GM10248 (cell line): ENCODE measurements around the gene GOLGA1.

Experiments used
- CTCF ChIA-PET: fragments of 300-600 bp; sonication (Branson Sonifier 250); formaldehyde crosslinking; extraction: SDS; loops from one replicate; lab custom pipeline; 2021; ENCODE audit warnings: antibody characterized with exemption; lab: Yijun Ruan, JAX
- POLR2A ChIA-PET: fragments of 350-650 bp; sonication (Branson Sonifier 250); formaldehyde crosslinking; extraction: SDS; loops from one replicate; lab custom pipeline; 2020; ENCODE audit warnings: antibody characterized with exemption; lab: Yijun Ruan, JAX
- DNase-seq: peaks from one replicate; pipeline ENCODE4 v3.0.0; 2012; ENCODE audit errors: extremely low spot score
- CTCF ChIP-seq: IDR thresholded peaks from 2 replicates; pipeline ENCODE4 v1.5.1; 2012; ENCODE audit warnings: mild to moderate bottlenecking, low read depth; ENCODE audit errors: extremely low read depth, missing control alignments, control extremely low read depth

The GOLGA1 gene

DNA sequence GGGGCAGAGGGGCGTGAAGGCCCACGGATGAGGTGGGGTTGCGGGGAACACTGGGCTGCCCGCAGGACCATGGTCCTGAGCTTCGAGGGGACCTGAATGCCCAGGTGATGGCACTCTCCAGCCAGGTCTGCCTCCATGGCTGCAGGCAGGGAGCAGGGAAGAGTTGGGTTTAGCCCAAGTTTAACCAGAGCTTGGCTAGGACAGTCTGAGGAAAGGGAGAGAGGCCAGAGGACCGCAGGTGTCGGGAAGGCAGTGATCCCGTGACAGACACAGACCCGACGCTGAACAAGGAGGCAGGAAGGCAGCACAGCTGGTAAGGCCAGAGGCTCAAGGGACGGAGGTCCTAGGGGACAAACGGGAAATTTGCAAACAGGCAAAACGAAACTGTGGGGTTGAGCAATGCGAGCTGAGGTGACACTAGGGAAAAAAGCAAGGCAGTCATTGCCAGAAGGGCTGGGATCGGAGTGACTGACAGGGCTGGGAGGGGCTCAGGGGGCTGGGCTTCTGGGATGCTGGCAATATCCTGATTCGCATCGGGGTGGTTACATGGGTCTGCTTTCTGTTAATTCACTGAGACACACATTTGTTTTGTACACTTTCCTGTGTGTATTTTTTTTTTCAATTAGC, 53.9 kb downstream of the GOLGA1 start:
- CTCF ChIA-PET, result interaction anchor here (1.6 to 1.7 kb wide), 2 partner anchors 10 to 12 kb away, joined by 5 to 6 read pairs; no protein-coding TSS in a partner anchor
- no peak for TF ChIP-seq CTCF
- POLR2A ChIA-PET, result interaction anchor here (0.6 kb wide), 1 partner anchor 395 kb away, joined by 5 read pairs; no protein-coding TSS in a partner anchor
- DNase-seq, result no peak

DNA sequence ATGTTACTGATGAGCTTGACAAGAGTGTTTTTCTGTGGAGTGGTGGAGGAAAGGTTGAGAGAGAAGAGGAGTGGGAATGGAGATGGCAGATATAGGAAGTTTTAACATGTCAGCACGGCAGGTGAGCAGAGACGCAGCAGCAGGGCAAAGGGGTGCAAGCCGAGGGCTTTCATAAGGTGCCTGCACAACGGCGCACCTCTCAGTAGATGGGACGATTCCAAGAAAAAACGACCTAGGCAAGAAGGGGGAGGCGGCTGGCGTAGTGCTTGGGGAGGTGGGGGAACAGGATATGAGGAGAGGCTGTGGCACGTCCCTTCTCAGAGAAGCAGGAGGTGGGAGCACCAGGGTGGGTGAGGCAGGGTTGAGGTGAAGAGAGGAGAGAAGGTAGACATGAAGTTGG, 54.4 kb downstream of the GOLGA1 start:
- ChIA-PET CTCF (interaction anchor here (1.6 to 1.7 kb wide), 2 partner anchors 9 to 12 kb away, joined by 5 to 6 read pairs; no protein-coding TSS in a partner anchor), POLR2A (interaction anchor here (0.6 kb wide), 1 partner anchor 394 kb away, joined by 5 read pairs; no protein-coding TSS in a partner anchor)
- TF ChIP-seq CTCF, result no peak
- no peak for DNase-seq

- DNase-seq, result no peak
- POLR2A ChIA-PET, result interaction anchor here (0.7 kb wide), 1 partner anchor 32 kb away, joined by 5 read pairs; no protein-coding TSS in a partner anchor
- TF ChIP-seq CTCF, result no peak
- CTCF ChIA-PET, result interaction anchor here (1.6 to 3.6 kb wide), 3 partner anchors 8 to 11 kb away, joined by 5 to 15 read pairs (median 6); no protein-coding TSS in a partner anchor
Observed at GRCh38 chr9:124885551-124885950, 55.3 kb downstream of the GOLGA1 start.

- ChIA-PET POLR2A (no interaction called here), CTCF (interaction anchor here (0.7 to 3.6 kb wide), 3 partner anchors 9 to 111 kb away, joined by 3 to 15 read pairs (median 3); no protein-coding TSS in a partner anchor)
- DNase-seq, result no peak
- TF ChIP-seq CTCF, result no peak
Observed at GRCh38 chr9:124884376-124884775, 56.5 kb downstream of the GOLGA1 start.

DNA sequence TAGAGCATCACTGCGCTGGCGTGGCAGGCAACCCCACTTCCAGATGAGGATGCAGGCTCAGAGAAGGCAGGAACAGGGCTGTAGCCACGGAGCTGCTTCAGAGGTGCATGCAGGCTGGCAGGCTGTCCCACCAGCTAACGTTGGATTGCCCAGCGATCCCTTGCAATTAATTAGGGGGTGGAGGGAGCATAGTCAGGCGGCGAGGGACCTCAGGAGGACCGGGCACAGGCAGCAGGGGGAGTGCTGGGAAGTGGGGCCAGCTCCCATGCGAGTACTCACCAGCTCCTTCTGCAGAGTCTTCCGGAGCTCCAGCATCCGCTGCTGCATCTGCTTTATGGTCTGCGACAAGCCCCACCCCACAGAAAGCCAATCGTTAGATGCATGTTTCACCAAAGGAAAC, 58.7 kb downstream of the GOLGA1 start:
- TF ChIP-seq CTCF, result no peak
- ChIA-PET CTCF (interaction anchor here (1.2 to 4.9 kb wide), 3 partner anchors 10 to 29 kb away, joined by 5 to 26 read pairs (median 15); partner anchors contain the start of gene WDR38), POLR2A (interaction anchor here (0.8 kb wide), 1 partner anchor 15 kb away, joined by 4 read pairs; no protein-coding TSS in a partner anchor)
- DNase-seq, result no peak

- DNase-seq, result no peak
- no peak for TF ChIP-seq CTCF
- CTCF ChIA-PET, result interaction anchor here (1.1 to 4.9 kb wide), 3 partner anchors 9 to 28 kb away, joined by 3 to 26 read pairs (median 5); partner anchors contain the start of gene WDR38
- POLR2A ChIA-PET, result interaction anchor here (1.1 kb wide), 1 partner anchor 11 kb away, joined by 5 read pairs; no protein-coding TSS in a partner anchor
Observed at GRCh38 chr9:124881138-124881743, 59.6 kb downstream of the GOLGA1 start.
